G401 (cell line): Measurements from ENCODE around the gene MYOM1. TPM values are rescaled to one million over a fixed set of nuclear protein-coding genes. Genes with fewer than 3 reads are reported as not detected.
"Not testable (repeated sequence)": the region's sequence is repeated elsewhere in the genome, so short reads cannot be mapped to it uniquely, and the experiment has no call there.

Experiments used
- DNase-seq: peaks from one replicate; pipeline ENCODE4 v3.0.0-alpha.2; 2015; ENCODE audit warnings: low spot score
- in situ Hi-C: cut with HindIII; loops from 2 replicates; pipeline ENCODE4 v1.10.0; 2016; ENCODE audit warnings: low sequenced_read_pairs, mixed read lengths
- total RNA-seq: library from RNA; depleted of rRNA; stranded (reverse); fragments of >200 nt; shearing (Covaris generic); gene quantifications from 2 replicates; pipeline ENCODE4 v1.2.3, GENCODE V29; 2014

MYOM1 gene
- total RNA-seq, 1 experiment from 2014 or later = 0.17 TPM

- in situ Hi-C loops = no loop called here
- no peak for DNase-seq
Observed at GRCh38 chr18:3225588-3225987, 5.8 kb upstream of the MYOM1 start.

- in situ Hi-C loops = no loop called here
- no peak for DNase-seq
Observed at GRCh38 chr18:3224223-3224622, 4.5 kb upstream of the MYOM1 start.

- in situ Hi-C loops = no loop called here
- no peak for DNase-seq
Observed at GRCh38 chr18:3223356-3223755, 3.6 kb upstream of the MYOM1 start.

DNA sequence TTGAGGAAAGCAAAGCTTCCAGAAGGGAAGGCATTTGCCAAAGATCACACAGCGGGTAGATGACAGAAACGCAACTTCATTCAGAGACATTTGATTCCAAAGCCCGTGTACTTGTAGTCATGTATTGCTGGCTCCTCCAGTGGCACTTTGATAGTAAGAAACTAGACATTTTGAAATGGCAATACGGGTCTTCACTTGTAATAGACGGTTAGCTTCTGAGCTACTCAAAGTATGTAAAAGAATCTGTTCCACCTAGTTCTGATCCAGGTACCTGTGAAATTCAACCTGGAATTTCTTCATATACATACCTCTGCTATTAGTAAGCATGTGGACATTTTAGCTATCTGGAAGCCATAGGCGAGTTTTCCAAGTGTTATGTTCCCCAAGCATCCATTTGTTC lies 1.7 kb upstream of the MYOM1 start:
- in situ Hi-C loops = no loop called here
- no peak for DNase-seq

DNA sequence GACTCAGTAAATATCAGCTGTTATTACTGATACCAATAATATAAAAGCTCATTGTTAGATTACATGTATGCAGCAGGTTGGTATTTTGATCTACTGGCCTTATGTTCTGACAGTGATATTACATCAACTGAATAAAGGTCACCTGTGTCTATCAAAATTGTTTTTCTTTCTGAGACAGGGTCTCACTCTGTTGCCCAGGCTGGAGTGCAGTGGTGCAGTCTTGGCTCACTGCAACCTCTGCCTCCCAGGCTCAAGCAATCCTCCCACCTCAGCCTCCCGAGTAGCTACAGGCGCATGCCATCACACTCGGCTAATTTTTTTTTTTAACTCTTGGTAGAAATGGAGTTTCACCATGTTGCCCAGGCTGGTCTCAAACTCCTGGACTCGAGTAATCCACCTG lies 1.1 kb upstream of the MYOM1 start:
- DNase-seq, in situ Hi-C loops: not testable (repeated sequence)

DNA sequence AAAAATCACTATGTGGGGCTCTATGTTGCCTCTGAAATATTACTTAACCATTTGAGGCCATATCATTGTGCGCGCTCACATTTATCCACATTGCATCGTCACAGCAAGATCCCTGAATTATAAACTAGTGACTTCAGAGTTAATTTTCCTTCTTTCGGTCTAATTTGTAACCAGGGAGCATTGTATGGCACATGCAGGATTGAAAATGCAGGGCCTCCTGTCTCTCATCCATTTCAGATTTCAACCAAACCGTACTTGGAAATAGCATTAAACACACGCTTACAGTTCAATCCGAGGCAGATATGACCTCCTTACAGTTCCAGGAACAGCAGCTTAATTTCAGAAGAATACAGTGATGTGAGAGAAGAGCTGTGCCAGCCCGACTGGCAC lies 532 bp downstream of the MYOM1 start:
- in situ Hi-C loops = no loop called here
- DNase-seq = no peak

GRCh38 chr18:3218819-3219218 lies 949 bp downstream of the MYOM1 start:
- in situ Hi-C loops = no loop called here
- DNase-seq = no peak

DNA sequence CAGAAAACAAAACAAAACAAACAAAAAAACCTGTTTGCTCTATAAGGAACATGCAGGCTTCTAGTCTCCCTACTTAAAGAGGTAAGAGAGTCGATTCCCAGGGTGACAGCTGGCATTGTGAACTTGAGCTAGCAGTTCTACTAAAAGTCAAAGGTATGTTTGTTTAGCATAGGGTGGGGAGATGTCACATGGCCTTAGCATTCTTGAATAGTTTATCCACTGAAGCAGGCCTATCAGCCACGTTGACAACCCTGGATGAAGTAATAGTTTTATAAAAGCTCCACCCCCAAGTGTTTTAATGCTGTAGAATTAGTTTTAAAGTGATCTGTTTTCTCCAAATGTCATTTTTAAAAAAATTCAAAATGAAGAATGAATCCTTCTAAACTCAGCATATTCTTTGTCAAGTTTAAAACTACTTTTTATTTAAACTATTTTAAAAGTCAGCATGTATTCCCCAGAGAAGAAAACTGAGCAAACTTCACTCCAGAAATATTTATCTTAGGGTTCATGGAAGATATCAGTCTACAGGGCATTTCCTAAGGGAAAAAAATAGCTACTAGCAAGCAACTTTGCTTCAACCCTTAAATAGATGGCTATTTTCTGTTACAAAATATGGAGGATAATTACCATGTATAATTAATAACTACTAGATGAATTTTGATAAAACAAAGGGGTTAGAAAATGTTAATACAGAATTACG lies 1.7 kb downstream of the MYOM1 start:
- in situ Hi-C loops = no loop called here
- DNase-seq = no peak

DNA sequence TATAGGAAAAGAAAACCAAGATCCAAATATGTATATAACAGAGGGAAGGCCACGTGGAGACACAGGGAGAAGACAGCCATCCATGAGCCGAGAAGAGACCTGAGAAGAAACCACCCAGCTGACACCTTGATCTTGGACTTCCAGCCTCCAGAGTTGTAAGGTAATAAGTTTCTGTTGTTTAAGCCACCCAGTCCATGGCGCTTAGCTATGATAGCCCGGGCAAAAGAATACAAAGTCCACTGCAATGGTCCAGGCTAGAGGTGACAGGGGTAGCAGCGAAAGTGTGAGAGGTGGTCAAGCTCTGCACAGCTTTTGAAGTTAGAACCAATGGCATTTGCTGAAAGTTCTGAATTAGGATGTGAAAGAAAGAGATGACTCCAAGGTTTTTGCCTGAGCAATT lies 2.8 kb downstream of the MYOM1 start:
- no peak for DNase-seq
- in situ Hi-C loops = no loop called here

DNA sequence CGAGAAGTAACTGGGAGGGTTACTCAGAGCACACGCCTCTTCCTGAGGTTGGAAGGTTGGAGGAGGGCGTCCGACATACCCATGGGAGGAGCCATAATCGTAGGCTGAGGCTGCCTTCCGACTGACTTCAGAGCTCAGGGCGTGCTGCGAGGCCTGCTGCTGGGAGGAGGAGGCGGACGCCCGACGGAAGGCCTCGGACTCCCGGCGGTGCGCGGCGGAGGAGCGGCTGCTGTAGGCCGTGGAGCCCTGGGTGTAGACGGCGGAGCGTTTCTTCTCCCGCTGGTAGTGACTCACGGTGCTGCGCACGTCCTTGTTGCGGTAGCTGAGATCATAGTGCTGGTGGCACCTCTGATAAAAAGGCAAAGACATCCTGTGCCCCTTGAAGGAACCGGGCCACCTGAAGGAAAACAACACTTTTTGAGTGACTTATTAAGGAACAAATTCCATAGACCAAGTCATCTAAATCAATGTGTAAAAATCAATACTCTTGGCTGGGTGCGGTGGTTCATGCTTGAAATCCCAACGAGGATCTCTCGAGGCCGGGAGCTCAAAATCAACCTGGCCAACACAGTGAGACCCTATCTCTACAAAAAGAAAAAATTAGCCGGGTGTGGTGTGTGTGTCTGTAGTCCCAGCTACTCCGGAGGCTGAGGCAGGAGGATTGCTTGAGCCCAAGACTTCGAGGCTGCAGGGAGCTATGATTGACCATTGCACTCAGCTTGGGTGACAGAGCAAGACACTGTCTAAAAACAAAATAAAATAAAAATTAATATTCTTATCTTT lies 4.7 kb downstream of the MYOM1 start:
- DNase-seq = no peak
- in situ Hi-C loops = no loop called here

- in situ Hi-C loops = no loop called here
- DNase-seq = no peak
Observed at GRCh38 chr18:3213300-3214059, 6.3 kb downstream of the MYOM1 start.

GRCh38 chr18:3212657-3213056 lies 7.1 kb downstream of the MYOM1 start:
- no peak for DNase-seq
- in situ Hi-C loops = no loop called here

DNA sequence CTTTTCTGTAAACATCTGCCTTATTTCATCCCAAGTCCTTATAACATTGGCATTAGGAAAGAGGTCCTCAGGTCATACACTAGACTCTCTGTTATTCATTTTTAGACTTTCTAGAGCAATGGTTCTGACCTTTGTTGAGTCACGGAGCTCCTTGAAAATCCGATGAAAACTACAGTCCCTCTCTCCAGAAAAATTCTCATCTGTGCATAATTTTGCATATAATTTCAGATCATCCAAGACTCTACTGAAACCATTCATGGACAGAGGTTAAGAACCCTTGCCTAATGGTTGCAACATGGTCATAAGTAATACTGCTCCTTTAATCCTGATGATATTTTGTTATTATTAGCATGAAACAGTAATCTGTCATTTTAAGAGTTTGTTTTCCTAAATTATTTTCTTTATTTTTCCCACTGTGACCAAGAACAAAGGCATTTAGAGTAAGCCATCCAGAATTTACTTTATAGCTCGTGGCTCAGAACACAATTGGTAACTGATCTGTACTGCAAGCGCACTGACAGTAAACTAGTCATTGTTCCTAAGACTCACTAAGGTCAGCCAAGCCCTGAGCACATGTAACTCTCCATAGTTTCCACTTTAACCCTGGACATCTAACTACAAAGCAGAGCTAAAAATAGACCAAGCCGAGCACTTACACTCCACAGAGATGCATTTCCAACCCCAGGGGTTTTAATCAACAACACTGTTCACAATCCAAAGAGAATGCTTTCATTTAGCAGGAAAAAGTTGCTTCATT lies 8.4 kb downstream of the MYOM1 start:
- in situ Hi-C loops = no loop called here
- no peak for DNase-seq

DNA sequence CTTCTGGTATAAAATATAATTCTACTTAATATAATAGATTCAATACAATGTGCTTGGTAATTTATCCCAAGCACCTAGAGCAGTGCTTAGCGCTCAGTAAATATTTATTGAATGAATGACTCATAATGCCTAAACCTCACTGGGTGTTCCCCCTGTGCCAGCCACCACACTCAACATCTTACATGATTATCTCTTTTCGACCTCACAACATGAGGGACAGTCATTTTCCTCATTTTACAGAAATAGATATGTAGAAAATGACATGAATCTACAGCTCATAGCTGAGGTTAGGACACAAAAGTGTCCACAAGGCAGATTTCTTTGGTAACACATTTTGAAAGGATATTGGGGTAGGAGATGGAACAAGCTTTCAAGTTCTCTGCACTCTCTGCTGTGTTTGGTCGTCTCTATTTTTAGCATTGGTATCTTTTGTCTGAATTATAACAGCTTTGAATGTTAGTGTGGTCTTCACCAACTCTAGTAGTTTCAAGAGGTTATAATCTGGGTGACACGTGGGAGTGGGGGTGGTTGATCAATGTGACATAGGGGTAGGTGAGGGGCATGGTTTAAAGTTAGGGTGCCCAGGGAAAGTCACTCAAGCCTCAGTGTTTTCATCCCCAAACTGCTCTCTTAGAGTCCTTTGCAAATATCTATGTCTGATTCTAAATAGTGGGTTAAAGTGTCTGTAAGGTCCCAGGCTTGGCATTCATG lies 9.8 kb downstream of the MYOM1 start:
- in situ Hi-C loops = no loop called here
- no peak for DNase-seq

DNA sequence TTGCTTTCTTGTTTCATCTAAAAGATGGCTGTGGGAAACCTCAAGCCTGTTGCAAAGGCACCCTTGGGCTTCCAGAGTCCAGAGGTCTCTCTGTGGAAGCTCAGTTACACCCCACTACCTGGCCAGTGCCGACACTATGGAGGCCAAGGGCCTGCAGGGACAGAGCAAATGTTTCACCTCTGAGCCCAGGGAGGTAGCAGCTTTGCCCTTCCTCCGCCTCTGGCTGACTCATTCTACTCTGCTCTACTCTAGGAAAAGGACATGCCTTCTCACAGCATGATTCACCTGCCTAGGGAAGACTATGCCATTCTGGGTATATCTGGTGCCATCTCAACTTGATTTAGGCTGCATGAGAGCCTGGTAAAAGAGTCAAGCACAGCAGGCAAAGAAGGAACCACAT lies 12.2 kb downstream of the MYOM1 start:
- in situ Hi-C loops = no loop called here
- no peak for DNase-seq

DNA sequence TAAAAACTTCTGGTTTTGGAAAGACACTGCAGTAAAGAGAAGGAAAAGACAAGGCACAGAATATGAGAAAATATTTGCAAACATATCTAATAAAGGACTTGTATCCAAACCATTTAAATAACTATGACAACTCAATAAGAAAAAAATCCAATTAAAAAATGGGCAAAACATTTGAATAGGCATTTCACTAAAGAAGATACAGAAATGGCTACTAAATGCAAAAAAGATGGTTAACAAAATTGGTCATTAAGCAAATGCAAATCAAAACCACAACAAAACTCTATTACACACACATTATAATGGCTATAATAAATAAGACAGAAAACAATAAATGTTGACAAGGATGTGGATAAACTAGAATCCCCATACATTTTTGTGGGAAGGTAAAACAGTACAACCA lies 14.5 kb downstream of the MYOM1 start:
- no peak for DNase-seq
- in situ Hi-C loops = no loop called here

- no peak for DNase-seq
- in situ Hi-C loops = no loop called here
Observed at GRCh38 chr18:3199942-3200645, 19.7 kb downstream of the MYOM1 start.

GRCh38 chr18:3198260-3198860 lies 21.4 kb downstream of the MYOM1 start:
- in situ Hi-C loops, DNase-seq: not testable (repeated sequence)
